HG03469 (cell line): ENCODE results near the gene KIF15.

ENCODE experiments used
- ATAC-seq: cut with Tn5 transposase; IDR thresholded peaks from one replicate; pipeline ENCODE4 v1.9.1; 2021; ENCODE audit warnings: mild to moderate bottlenecking, moderate library complexity, moderate number of reproducible peaks; ENCODE audit not compliant: unreplicated experiment

Gene KIF15

DNA sequence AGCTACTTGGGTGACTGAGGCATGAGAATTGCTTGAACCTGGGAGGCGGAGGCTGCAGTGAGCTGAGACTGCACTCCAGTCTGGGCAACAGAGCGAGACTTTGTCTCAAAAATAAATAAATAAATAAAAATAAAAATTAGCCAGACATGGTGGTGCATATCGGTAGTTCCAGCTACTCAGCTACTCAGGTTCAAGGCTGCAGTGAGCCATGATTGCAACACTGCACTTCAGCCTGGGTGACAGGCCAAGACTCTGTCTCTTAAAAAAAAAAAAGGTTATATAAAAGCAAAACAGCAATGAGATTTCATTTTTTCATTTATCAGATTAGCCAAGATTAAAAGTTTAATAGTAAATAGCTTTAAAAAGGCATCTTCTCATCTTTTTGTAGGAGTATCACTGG lies 115.7 kb downstream of the KIF15 start:
- no peak for ATAC-seq

DNA sequence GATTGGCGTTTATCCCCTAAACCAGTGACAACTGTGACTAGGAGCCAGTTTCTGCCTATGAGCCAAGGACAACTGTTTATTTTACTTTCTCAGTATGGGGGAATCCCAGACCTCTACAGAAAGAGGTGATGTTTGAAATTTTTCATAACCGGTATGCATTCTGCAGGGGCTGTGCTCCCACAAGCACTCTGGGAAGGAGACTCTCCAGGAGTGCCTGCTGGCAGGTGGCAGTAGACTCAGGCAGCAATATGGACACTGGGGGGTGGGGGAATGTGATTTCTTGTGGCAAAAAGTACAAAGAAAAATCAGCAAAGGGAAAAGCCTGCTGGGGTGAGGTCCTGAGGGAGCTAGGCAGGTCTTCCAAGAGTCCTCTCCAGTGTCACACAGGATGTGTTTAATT lies 118.7 kb downstream of the KIF15 start:
- no peak for ATAC-seq

- no peak for ATAC-seq
These were observed 121.8 kb downstream of the KIF15 start for GRCh38 chr3:44883213-44883955.

DNA sequence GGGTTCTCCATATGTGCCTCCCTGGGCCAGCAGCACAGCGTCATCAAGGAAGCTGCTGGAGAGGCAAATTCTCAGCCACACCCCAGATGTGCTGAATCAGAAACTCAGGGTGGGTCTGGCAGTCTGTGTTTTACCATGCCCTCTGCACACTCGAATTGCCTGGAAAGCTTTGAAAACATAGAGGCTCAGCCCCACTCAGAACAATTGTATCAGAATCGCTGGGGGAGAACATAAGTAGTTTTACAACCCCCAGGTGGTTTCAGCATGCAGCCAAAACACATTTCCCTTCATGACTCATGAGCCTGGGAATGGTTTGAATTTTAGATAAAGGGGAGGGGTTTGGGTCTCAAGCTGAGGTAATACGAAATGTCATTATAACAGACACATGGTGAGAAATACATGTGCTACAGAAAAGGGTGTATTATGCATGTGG lies 122.4 kb downstream of the KIF15 start:
- ATAC-seq: no peak

GRCh38 chr3:44885618-44886017 lies 124.0 kb downstream of the KIF15 start:
- ATAC-seq: no peak

DNA sequence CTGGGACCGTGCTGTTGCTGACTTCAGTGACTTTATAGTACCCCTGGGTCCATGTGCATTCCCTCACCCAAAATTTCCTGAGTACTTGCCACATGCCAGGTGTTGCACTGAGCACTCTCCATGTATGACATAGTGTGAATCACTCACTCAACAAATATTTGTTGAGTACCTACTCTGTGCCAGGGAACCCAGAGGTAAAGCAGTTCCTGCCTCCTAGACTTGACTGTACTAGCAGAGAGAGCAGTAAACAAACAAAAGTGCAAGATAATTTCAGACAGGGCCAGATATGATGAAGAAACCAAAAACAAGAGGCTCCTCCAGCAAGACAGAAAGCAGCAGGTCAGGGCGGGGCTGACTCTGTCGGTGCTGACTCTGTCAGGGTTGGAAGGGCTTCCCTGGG lies 125.0 kb downstream of the KIF15 start:
- no peak for ATAC-seq

DNA sequence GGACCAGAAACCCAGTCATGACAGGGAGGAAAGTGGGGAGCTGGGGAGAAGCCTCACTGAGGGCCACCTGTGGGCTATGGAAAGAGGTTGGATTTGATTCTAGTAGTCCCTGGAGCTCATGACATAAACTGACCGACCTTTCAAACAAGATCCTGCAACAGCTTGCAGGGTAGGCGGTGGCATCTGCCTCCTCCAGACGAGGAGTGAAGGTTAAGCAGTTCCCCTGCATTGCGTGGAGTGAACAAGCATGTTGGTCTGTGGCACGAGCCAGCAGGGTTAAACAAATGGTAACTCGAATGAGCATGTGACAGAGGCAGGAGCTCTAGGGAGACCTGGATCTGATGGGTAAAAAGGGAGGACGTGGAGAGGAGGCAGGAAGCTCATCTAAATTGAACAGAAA lies 125.5 kb downstream of the KIF15 start:
- ATAC-seq: no peak

GRCh38 chr3:44890258-44890657 lies 128.7 kb downstream of the KIF15 start:
- ATAC-seq: no peak

- ATAC-seq: no peak
These were observed 129.3 kb downstream of the KIF15 start for GRCh38 chr3:44890852-44891251.

- ATAC-seq: no peak
These were observed 131.1 kb downstream of the KIF15 start for GRCh38 chr3:44892689-44893088.

GRCh38 chr3:44893097-44893496 lies 131.5 kb downstream of the KIF15 start:
- ATAC-seq: no peak

DNA sequence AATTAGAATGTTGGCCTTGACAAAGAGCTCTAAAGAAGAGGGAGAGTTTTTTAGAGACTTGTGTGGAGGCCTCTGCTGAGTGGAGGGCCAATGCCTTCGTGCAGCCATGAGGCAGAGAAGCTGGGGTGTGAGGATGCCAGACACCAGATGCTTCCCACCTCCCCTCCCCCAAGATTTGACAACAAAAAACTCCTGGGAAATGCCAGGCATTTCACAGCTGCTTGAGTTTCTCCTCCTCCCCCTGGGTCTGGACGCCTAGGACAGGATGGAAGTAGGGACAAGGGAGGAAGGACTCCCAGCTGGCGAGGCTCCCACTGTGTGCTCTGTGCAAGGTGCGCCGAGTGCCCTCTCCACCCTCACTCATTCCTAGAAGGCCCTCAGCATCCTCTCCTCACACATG lies 132.9 kb downstream of the KIF15 start:
- no peak for ATAC-seq

GRCh38 chr3:44896440-44896839 lies 134.8 kb downstream of the KIF15 start:
- ATAC-seq: no peak

DNA sequence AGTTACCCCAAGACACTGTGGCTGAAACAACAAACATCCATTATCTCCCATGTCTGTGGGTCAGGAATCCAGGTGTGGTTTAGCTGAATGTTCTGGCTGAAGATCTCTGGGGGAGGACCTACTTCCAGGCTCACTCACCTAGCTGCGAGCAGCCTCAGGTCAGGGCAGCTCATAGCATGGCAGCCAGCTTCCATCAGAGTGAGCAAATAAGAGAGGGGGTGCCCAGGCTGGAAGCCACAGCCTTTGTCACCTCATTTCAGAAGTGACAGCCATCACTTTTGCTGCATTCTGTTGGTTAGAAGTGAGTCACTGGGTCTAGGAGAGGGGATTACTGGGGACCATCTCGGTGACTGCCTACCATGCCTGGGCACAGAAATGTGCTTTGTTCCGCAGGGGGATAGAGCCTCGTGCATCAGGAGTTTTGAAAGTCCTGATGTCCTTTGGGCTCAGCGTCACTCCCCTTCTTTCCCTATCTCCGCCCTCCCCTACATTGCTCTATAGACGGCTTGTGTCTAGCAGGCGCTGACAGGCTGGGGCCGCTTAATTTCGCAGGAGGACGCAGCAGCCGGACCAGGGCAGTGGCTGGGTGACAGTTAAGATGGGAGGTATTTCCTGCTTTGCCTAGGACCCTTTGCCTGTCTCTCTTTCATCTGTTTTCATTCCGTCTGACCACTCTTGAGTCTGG lies 138.2 kb downstream of the KIF15 start:
- ATAC-seq: no peak

GRCh38 chr3:44902628-44903027 lies 141.0 kb downstream of the KIF15 start:
- no peak for ATAC-seq
